Cerebellar cortex (tissue), 1 donor: ENCODE measurements around the gene MSANTD1.

Experiments used
- DNase-seq: peaks from one replicate; pipeline ENCODE4 v3.0.0-alpha.2; 2015; ENCODE audit warnings: low spot score

The MSANTD1 gene

GRCh38 chr4:3248811-3249661 is at the start of gene MSANTD1:
TSS of gene MSANTD1 (plus strand) at chr4:3249159. CDS start at chr4:3249223, 64 bp downstream.
- DNase-seq: no peak

- DNase-seq: no peak
Observed at GRCh38 chr4:3199653-3200422, 49.1 kb upstream of the MSANTD1 start.

GRCh38 chr4:3200423-3201090 is 48.4 kb upstream of the MSANTD1 start:
- DNase-seq: no peak

GRCh38 chr4:3201718-3202702 is 46.9 kb upstream of the MSANTD1 start:
- no peak for DNase-seq

GRCh38 chr4:3202836-3203820 is 45.8 kb upstream of the MSANTD1 start:
- no peak for DNase-seq

DNA sequence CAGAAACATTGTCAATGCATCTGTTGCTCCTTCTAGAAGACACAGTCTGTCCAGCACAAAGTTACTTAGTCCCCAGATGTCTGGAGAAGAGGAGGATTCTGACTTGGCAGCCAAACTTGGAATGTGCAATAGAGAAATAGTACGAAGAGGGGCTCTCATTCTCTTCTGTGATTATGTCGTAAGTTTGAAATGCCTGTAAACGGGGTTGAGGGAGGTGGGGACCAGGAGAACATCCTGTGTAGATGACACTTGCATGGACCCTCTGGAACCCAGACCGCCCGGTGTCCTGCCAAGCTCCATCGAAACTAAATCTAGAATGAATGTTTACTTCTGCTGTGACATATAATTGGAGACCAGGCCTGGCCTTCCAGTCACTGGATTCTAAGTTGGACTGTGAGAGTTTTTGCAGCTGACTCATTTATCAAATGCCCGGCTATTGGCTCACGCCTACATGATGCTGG is 45.0 kb upstream of the MSANTD1 start:
- no peak for DNase-seq

GRCh38 chr4:3205995-3206394 is 43.0 kb upstream of the MSANTD1 start:
- no peak for DNase-seq

DNA sequence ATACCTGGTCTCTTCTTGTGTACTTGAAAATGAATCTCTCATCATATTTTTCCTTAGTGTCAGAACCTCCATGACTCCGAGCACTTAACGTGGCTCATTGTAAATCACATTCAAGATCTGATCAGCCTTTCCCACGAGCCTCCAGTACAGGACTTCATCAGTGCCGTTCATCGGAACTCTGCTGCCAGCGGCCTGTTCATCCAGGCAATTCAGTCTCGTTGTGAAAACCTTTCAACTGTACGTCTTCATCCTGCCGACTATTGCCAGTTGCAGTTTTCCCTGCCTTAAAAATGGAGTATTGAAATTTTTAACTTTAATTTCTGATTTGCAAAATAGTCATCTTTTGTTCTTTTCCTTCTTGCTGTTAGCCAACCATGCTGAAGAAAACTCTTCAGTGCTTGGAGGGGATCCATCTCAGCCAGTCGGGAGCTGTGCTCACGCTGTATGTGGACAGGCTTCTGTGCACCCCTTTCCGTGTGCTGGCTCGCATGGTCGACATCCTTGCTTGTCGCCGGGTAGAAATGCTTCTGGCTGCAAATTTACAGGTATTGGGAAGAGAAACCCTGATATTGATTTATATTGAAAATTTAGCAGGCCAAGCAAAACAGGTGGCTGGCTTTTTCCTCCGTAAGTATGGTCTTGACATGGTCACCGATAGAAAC is 42.4 kb upstream of the MSANTD1 start:
- no peak for DNase-seq

- DNase-seq: no peak
Observed at GRCh38 chr4:3207531-3208037, 41.4 kb upstream of the MSANTD1 start.

- DNase-seq: no peak
Observed at GRCh38 chr4:3208826-3209225, 40.1 kb upstream of the MSANTD1 start.

GRCh38 chr4:3209551-3210325 is 39.2 kb upstream of the MSANTD1 start:
- no peak for DNase-seq

- no peak for DNase-seq
Observed at GRCh38 chr4:3210467-3210866, 38.5 kb upstream of the MSANTD1 start.

DNA sequence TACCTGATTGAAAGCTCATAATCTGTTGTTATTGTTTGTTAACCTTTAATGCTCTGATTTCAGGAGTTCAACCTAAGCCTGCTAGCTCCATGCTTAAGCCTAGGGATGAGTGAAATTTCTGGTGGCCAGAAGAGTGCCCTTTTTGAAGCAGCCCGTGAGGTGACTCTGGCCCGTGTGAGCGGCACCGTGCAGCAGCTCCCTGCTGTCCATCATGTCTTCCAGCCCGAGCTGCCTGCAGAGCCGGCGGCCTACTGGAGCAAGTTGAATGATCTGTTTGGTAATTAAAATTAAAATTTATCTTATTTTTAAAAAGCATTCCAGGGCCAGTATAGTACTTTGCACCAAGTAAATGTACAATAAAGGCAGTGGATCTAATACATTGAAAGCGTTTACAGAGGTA is 37.1 kb upstream of the MSANTD1 start:
- DNase-seq: no peak

GRCh38 chr4:3212391-3213105 is 36.4 kb upstream of the MSANTD1 start:
- DNase-seq: no peak

GRCh38 chr4:3213106-3213425 is 35.9 kb upstream of the MSANTD1 start:
- DNase-seq: no peak

- no peak for DNase-seq
Observed at GRCh38 chr4:3213661-3214250, 35.2 kb upstream of the MSANTD1 start.

GRCh38 chr4:3215256-3215655 is 33.7 kb upstream of the MSANTD1 start:
- DNase-seq: peak; percentile 48

- no peak for DNase-seq
Observed at GRCh38 chr4:3215733-3216132, 33.2 kb upstream of the MSANTD1 start.
